ENCODE measurements around the gene KDM1A. TPM values are rescaled to one million over a fixed set of nuclear protein-coding genes. Genes with fewer than 3 reads are reported as not detected.
A peak's percentile ranks its signal among the peaks of the same experiment; 100 is the strongest.

Gene KDM1A
- total and polyA plus RNA-seq, 2 of the 13 experiments (the other 11 are each of a cell fraction or from before 2014, with no cell fraction given), result 81.3 to 173 TPM

DNA sequence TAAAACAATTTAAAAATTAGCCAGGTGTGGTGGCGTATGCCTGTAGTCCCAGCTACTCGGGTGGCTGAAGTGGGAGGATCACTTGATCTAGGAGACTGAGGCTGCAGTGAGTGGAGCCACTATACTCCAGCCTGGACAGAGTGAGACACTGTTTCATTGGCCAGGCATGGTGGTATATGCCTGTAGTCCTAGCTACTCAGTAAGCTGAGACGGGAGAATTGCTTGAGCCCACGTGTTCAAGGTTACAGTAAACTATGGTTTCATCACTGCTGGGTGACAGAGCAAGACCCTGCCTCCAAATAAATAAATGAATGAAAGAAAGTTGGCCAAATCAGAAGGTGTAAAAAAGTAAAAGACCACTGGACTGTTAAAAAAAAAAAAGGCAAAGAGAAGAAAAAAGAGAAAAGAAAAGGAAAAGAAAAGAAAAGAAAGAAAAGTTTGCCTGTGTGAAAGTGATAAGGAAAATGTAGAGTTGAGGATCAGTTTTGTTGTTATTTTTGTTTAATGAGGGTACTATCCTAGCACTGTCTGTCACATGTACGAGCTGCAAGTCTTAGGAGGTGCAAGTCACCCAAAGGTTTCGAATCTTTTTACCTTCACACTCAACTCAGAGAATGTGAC lies 97.1 kb downstream of the KDM1A start (continued):
- TF ChIP-seq, protein P1, sequence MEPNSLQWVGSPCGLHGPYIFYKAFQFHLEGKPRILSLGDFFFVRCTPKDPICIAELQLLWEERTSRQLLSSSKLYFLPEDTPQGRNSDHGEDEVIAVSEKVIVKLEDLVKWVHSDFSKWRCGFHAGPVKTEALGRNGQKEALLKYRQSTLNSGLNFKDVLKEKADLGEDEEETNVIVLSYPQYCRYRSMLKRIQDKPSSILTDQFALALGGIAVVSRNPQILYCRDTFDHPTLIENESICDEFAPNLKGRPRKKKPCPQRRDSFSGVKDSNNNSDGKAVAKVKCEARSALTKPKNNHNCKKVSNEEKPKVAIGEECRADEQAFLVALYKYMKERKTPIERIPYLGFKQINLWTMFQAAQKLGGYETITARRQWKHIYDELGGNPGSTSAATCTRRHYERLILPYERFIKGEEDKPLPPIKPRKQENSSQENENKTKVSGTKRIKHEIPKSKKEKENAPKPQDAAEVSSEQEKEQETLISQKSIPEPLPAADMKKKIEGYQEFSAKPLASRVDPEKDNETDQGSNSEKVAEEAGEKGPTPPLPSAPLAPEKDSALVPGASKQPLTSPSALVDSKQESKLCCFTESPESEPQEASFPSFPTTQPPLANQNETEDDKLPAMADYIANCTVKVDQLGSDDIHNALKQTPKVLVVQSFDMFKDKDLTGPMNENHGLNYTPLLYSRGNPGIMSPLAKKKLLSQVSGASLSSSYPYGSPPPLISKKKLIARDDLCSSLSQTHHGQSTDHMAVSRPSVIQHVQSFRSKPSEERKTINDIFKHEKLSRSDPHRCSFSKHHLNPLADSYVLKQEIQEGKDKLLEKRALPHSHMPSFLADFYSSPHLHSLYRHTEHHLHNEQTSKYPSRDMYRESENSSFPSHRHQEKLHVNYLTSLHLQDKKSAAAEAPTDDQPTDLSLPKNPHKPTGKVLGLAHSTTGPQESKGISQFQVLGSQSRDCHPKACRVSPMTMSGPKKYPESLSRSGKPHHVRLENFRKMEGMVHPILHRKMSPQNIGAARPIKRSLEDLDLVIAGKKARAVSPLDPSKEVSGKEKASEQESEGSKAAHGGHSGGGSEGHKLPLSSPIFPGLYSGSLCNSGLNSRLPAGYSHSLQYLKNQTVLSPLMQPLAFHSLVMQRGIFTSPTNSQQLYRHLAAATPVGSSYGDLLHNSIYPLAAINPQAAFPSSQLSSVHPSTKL (CRISPR knock-in tag; IDR thresholded peaks at IDR 0.05), result peak; percentile 37
- TF ChIP-seq CEBPB (IDR thresholded peaks at IDR 0.05; ENCODE audit: borderline replicate concordance, low read depth, low read length), result peak; percentile 22; the same call in 1 of the 2 replicates
- TF ChIP-seq MYC (CRISPR knock-in tag; IDR thresholded peaks at IDR 0.05; ENCODE audit: borderline replicate concordance), result 0 out of 2 replicates have a peak, but pooled peaks have one; percentile 19
- TF ChIP-seq, protein P2, sequence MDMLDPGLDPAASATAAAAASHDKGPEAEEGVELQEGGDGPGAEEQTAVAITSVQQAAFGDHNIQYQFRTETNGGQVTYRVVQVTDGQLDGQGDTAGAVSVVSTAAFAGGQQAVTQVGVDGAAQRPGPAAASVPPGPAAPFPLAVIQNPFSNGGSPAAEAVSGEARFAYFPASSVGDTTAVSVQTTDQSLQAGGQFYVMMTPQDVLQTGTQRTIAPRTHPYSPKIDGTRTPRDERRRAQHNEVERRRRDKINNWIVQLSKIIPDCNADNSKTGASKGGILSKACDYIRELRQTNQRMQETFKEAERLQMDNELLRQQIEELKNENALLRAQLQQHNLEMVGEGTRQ (IDR thresholded peaks at IDR 0.05; ENCODE audit: low read depth, low read length), result peak; percentile 22; the same call in 1 of the 2 replicates
- TF ChIP-seq, protein P2 (CRISPR knock-in tag; IDR thresholded peaks at IDR 0.05; ENCODE audit: borderline replicate concordance), result peak; percentile 42; the same call in 1 of the 2 replicates
- TF ChIP-seq, protein P3, sequence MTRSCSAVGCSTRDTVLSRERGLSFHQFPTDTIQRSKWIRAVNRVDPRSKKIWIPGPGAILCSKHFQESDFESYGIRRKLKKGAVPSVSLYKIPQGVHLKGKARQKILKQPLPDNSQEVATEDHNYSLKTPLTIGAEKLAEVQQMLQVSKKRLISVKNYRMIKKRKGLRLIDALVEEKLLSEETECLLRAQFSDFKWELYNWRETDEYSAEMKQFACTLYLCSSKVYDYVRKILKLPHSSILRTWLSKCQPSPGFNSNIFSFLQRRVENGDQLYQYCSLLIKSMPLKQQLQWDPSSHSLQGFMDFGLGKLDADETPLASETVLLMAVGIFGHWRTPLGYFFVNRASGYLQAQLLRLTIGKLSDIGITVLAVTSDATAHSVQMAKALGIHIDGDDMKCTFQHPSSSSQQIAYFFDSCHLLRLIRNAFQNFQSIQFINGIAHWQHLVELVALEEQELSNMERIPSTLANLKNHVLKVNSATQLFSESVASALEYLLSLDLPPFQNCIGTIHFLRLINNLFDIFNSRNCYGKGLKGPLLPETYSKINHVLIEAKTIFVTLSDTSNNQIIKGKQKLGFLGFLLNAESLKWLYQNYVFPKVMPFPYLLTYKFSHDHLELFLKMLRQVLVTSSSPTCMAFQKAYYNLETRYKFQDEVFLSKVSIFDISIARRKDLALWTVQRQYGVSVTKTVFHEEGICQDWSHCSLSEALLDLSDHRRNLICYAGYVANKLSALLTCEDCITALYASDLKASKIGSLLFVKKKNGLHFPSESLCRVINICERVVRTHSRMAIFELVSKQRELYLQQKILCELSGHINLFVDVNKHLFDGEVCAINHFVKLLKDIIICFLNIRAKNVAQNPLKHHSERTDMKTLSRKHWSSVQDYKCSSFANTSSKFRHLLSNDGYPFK (CRISPR knock-in tag; IDR thresholded peaks at IDR 0.05; ENCODE audit: borderline replicate concordance), result no peak
- no peak for TF ChIP-seq NCOA2 (CRISPR knock-in tag; IDR thresholded peaks at IDR 0.05)
- TF ChIP-seq CC2D1A (CRISPR knock-in tag; IDR thresholded peaks at IDR 0.05), result no peak
- no peak for TF ChIP-seq ZNF777 (CRISPR knock-in tag; IDR thresholded peaks at IDR 0.05)
- TF ChIP-seq, protein P4, sequence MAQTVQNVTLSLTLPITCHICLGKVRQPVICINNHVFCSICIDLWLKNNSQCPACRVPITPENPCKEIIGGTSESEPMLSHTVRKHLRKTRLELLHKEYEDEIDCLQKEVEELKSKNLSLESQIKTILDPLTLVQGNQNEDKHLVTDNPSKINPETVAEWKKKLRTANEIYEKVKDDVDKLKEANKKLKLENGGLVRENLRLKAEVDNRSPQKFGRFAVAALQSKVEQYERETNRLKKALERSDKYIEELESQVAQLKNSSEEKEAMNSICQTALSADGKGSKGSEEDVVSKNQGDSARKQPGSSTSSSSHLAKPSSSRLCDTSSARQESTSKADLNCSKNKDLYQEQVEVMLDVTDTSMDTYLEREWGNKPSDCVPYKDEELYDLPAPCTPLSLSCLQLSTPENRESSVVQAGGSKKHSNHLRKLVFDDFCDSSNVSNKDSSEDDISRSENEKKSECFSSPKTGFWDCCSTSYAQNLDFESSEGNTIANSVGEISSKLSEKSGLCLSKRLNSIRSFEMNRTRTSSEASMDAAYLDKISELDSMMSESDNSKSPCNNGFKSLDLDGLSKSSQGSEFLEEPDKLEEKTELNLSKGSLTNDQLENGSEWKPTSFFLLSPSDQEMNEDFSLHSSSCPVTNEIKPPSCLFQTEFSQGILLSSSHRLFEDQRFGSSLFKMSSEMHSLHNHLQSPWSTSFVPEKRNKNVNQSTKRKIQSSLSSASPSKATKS (CRISPR knock-in tag; IDR thresholded peaks at IDR 0.05), result no peak
- TF ChIP-seq NCOR1 (IDR thresholded peaks at IDR 0.05; ENCODE audit: borderline replicate concordance, low read length), result no peak
- TF ChIP-seq, protein P5, sequence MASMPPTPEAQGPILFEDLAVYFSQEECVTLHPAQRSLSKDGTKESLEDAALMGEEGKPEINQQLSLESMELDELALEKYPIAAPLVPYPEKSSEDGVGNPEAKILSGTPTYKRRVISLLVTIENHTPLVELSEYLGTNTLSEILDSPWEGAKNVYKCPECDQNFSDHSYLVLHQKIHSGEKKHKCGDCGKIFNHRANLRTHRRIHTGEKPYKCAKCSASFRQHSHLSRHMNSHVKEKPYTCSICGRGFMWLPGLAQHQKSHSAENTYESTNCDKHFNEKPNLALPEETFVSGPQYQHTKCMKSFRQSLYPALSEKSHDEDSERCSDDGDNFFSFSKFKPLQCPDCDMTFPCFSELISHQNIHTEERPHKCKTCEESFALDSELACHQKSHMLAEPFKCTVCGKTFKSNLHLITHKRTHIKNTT (CRISPR knock-in tag; IDR thresholded peaks at IDR 0.05), result no peak
- no peak for TF ChIP-seq ZNF782 (CRISPR knock-in tag; IDR thresholded peaks at IDR 0.05; ENCODE audit: borderline replicate concordance)
- no peak for TF ChIP-seq ZNF567 (CRISPR knock-in tag; IDR thresholded peaks at IDR 0.05; ENCODE audit: borderline replicate concordance)
- no peak for TF ChIP-seq HNF4G (IDR thresholded peaks at IDR 0.05; ENCODE audit: borderline replicate concordance, low read depth, low read length)
- TF ChIP-seq HNF4G (CRISPR knock-in tag; IDR thresholded peaks at IDR 0.05; ENCODE audit: borderline replicate concordance, low read depth), result no peak
- no peak for TF ChIP-seq TGIF2 (CRISPR knock-in tag; IDR thresholded peaks at IDR 0.05)

Measured in HepG2 (cell line).